Thyroid gland (tissue), 4 donors: ENCODE measurements around the gene SAT1. TPM values are rescaled to one million over a fixed set of nuclear protein-coding genes. Genes with fewer than 3 reads are reported as not detected.

ENCODE experiments used
- DNase-seq, 2 donors: peaks; one replicate each; pipeline ENCODE4 v3.0.0-alpha.2; 2019
- H3K27ac ChIP-seq, 3 donors: fragments of 200-600 bp; sonication (generic); 1 replicate in 2 of 3; 2 replicates in 1 of 3; pipeline ENCODE4 v1.5.1; 2016 to 2019; ENCODE audit warnings: mild to moderate bottlenecking in 1 of 3, moderate library complexity in 1 of 3
- H3K27me3 ChIP-seq: fragments of 200-600 bp; sonication (generic); one replicate; pipeline ENCODE4 v1.5.1; 2019
- H3K36me3 ChIP-seq, 2 donors: fragments of 200-600 bp; sonication (generic); one replicate each; pipeline ENCODE4 v1.5.1; 2016 to 2019
- H3K4me1 ChIP-seq, 2 donors: fragments of 200-600 bp; sonication (generic); one replicate each; pipeline ENCODE4 v1.5.1; 2017 to 2019
- H3K4me3 ChIP-seq, 3 donors: fragments of 200-600 bp; sonication (generic); replicated peaks in 1 of 3; 1 replicate in 2 of 3; 2 replicates in 1 of 3; pipeline ENCODE4 v1.5.1; 2016; ENCODE audit warnings: mild to moderate bottlenecking in 1 of 3
- H3K9me3 ChIP-seq: fragments of 200-600 bp; sonication (generic); one replicate; pipeline ENCODE4 v1.5.1; 2017
- POLR2A ChIP-seq, 2 donors: fragments of 450-650 bp; IDR thresholded peaks; one replicate each; pipeline ENCODE4 v1.6.1; 2017; ENCODE audit warnings: antibody characterized with exemption in 2 of 2, mild to moderate bottlenecking in 2 of 2, moderate library complexity in 1 of 2
- WGBS, 2 donors: methylation state at CpG; one replicate each; pipeline ENCODE4 v1.1.5; 2017; 5-methylcytosine and 5-hydroxymethylcytosine counted together
- intact Hi-C: fragments of 100-400 bp; cut with DNase I; formaldehyde crosslinking; loops from one replicate; pipeline ENCODE4 v1.15.1; 2023
- total RNA-seq, 4 donors: library from RNA; depleted of rRNA; stranded (reverse); fragments of >200 nt; gene quantifications; one replicate each; pipeline ENCODE4 v1.2.3, GENCODE V29; 2016
- TF ChIP-seq, protein P1 (sequence below), 6 experiments: fragments of 200-600 bp in 3 of 6; fragments of 450-650 bp in 3 of 6; sonication (generic) in 3 of 6; IDR thresholded peaks; one replicate each; pipeline ENCODE4 v1.5.1; 2016 to 2019; ENCODE audit warnings: antibody characterized with exemption in 6 of 6, mild to moderate bottlenecking in 2 of 6, inconsistent platforms in 1 of 6, moderate library complexity in 1 of 6

SAT1 gene
- total RNA-seq, 4 donors from 2014 or later = 768 to 1,187 (median 831) TPM

DNA sequence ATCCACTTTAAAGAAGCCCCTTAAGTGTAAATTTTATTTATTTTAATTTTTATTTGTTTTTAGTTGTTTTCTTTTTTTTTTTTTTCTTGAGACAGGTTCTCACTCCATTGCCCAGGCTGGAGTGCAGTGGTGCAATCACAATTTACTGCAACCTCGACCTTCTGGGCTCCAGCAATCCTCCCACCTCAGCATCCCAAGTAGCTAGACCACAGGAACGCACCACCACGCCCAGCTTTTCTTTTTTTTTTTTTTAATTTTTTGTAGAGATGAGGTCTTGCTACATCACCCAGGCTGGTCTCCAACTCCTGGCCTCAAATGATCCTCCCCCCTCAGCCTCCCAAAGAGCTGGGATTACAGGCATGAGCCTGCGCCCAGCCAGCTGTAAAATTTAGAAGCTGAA, 6.0 kb downstream of the SAT1 start:
- intact Hi-C loops = no loop called here
- Histone ChIP-seq H3K4me3 (no peak overlapping the region), H3K27ac (no peak overlapping the region)

DNA sequence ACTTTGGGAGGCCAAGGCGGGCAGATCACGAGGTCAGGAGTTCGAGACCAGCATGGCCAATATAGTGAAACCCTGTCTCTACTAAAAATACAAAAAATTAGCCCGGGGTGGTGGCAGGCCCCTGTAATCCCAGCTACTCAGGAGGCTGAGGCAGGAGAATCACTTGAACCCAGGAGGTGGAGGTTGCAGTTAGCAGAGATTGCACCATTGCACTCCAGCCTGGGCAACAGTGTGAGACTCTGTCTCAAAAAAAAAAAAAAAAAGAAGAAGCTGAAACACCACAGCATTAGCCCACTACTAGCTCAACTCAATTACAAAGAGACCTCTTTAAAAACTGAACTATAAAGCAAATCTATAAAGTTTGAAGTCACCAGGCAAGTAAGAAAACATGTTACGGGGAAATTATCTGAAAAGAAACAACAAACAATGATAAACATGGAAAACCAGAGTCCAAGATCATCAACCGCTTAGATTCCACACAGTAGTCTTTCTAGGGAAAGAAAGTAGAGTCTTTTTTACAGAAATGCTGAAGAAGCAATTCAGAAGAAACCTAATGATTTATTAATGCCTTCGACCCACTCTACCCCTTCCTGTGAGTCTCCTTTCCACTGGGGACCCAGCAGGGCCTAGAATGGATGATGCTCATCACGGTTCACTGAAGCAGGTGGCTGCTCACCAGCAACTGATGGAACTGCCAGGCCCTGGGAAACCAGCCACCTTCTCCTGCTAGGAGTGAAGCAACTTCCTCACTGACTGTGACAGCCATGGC, 6.6 kb downstream of the SAT1 start:
- Histone ChIP-seq H3K36me3 (no peaks in the 10 kb centered on the region), H3K4me1 (no peaks in the 10 kb centered on the region), H3K27ac (peak overlapping the region in 1 of 3 donors; percentile 17), H3K9me3 (no peaks in the 10 kb centered on the region), H3K27me3 (no peaks in the 10 kb centered on the region), H3K4me3 (no peak overlapping the region)
- 77 to 79% methylated on average over 8 of the region's 8 CpGs for WGBS, 2 donors
- peak; percentile 71 to 74 for DNase-seq
- intact Hi-C loops = no loop called here
- TF ChIP-seq, protein P1, sequence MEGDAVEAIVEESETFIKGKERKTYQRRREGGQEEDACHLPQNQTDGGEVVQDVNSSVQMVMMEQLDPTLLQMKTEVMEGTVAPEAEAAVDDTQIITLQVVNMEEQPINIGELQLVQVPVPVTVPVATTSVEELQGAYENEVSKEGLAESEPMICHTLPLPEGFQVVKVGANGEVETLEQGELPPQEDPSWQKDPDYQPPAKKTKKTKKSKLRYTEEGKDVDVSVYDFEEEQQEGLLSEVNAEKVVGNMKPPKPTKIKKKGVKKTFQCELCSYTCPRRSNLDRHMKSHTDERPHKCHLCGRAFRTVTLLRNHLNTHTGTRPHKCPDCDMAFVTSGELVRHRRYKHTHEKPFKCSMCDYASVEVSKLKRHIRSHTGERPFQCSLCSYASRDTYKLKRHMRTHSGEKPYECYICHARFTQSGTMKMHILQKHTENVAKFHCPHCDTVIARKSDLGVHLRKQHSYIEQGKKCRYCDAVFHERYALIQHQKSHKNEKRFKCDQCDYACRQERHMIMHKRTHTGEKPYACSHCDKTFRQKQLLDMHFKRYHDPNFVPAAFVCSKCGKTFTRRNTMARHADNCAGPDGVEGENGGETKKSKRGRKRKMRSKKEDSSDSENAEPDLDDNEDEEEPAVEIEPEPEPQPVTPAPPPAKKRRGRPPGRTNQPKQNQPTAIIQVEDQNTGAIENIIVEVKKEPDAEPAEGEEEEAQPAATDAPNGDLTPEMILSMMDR (IDR thresholded peaks at IDR 0.05) = no peak
- TF ChIP-seq POLR2A (IDR thresholded peaks at IDR 0.05) = no peak

More for the DNA sequence above, 6.0 kb downstream of the SAT1 start:
- WGBS, 2 donors = 86 to 91% methylated on average over 3 to 4 of the region's 4 CpGs
- no peak for TF ChIP-seq POLR2A (IDR thresholded peaks at IDR 0.05)
- TF ChIP-seq, protein P1 (IDR thresholded peaks at IDR 0.05) = no peak
- Histone ChIP-seq H3K27me3 (no peaks in the 10 kb centered on the region), H3K36me3 (no peaks in the 10 kb centered on the region), H3K4me1 (no peaks in the 10 kb centered on the region), H3K9me3 (no peaks in the 10 kb centered on the region)
- DNase-seq = no peak

DNA sequence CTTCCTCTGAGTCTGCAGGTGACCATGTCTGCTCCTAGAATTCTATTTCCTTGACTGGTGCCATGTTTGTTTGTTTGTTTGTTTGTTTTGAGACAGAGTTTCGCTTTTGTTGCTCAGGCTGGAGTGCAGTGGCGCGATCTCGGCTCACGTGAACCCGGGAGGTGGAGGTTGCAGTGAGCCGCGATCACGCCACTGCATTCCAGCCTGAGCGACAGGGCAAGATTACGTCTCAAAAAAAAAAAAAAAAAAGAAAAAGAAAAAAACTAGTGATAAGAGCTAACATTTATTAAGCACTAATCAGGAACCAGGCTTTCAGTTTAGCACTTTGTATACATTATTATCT, 7.2 kb downstream of the SAT1 start:
- no peaks in the 10 kb centered on the region for H3K27me3 ChIP-seq
- no peak for DNase-seq
- no peak for TF ChIP-seq POLR2A (IDR thresholded peaks at IDR 0.05)
- TF ChIP-seq, protein P1 (IDR thresholded peaks at IDR 0.05) = no peak
- H3K36me3 ChIP-seq = no peaks in the 10 kb centered on the region
- H3K9me3 ChIP-seq = no peaks in the 10 kb centered on the region
- WGBS, 2 donors = 91% methylated on average over 11 of the region's 11 CpGs
- H3K27ac ChIP-seq = no peak overlapping the region
- no peaks in the 10 kb centered on the region for H3K4me1 ChIP-seq
- intact Hi-C loops = no loop called here
- H3K4me3 ChIP-seq = no peak overlapping the region

DNA sequence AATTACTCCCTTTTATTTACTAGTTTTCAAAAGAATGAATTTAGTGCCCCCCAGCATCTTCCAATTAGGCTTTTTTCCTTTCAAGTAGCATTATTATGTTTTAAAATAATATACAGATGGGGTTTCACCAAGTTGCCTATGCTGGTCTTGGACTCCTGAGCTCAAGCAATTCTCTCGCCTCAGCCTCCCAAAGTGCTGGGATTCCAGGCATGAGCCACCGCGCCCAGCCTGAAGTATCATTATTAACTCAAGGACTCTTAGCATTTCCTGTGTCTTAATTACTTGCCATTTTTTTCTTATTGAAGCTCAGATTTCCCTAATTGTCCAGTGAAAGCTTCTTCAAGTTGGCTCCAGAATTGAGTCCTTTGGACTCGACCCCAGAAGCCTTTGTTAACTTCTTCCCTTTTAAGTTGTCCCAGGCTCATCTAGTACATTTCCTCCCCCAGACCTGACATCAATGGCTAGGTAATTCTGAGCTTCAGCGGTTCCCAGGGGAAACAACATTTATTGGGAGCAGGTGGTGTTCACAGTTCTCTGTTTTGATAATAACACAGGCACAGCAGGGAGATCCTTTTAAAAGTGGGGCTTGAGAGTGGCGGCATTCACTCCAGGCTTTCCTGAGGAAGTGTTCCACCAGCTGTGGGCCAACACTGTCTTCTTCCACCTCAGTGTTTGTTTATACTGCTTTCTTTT, 10.0 kb downstream of the SAT1 start:
- peak overlapping the region; percentile 29 to 41 (median 37) for H3K27ac ChIP-seq
- no peak overlapping the region for H3K4me3 ChIP-seq
- peak in 1 of 2 donors; percentile 34 for DNase-seq
- no peak for TF ChIP-seq POLR2A (IDR thresholded peaks at IDR 0.05)
- TF ChIP-seq, protein P1 (IDR thresholded peaks at IDR 0.05) = no peak
- intact Hi-C loops = no loop called here
- H3K9me3 ChIP-seq = no peaks in the 10 kb centered on the region
- no peaks in the 10 kb centered on the region for H3K27me3 ChIP-seq
- 32 to 34% methylated on average over 5 to 6 of the region's 6 CpGs for WGBS, 2 donors
- peaks cover 5 to 9% of the 10 kb centered on the region in 2 donors for H3K4me1 ChIP-seq
- no peaks in the 10 kb centered on the region for H3K36me3 ChIP-seq

DNA sequence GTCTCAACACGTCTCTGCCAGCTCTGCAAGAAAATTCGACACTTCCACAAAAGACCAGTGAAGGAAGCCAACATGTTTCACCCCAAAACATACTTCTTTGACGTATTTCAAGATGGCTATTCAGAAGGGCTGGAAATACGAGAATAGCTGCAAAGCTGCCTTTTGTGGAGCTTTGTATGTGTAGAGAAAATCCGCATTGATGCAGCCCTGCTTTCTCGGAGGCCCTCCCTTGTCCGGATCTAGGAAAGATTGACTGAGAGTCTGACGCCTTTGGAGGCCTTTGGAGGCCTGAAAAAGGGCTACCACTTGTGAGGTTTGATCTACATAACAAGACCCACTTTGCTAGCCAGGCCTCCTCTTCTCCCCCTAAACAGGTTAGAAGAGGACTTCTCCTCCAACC, 12.2 kb downstream of the SAT1 start:
- no peak overlapping the region for H3K27ac ChIP-seq
- no peaks in the 10 kb centered on the region for H3K36me3 ChIP-seq
- intact Hi-C loops = no loop called here
- TF ChIP-seq, protein P1 (IDR thresholded peaks at IDR 0.05) = no peak
- no peak for TF ChIP-seq POLR2A (IDR thresholded peaks at IDR 0.05)
- no peaks in the 10 kb centered on the region for H3K27me3 ChIP-seq
- peaks cover 5 to 18% of the 10 kb centered on the region in 2 donors for H3K4me1 ChIP-seq
- no peak for DNase-seq
- no peaks in the 10 kb centered on the region for H3K9me3 ChIP-seq
- no peak overlapping the region for H3K4me3 ChIP-seq
- WGBS, 2 donors = 87 to 90% methylated on average over 8 of the region's 8 CpGs
